HG03108 (cell line): ENCODE results near the gene ZFYVE9.
"Not testable (repeated sequence)": the region's sequence is repeated elsewhere in the genome, so short reads cannot be mapped to it uniquely, and the experiment has no call there.

Experiments used
- ATAC-seq: cut with Tn5 transposase; IDR thresholded peaks from one replicate; pipeline ENCODE4 v1.9.1; 2021; ENCODE audit warnings: moderate library complexity; ENCODE audit not compliant: unreplicated experiment

The ZFYVE9 gene

GRCh38 chr1:52182874-52183400 lies 41.0 kb downstream of the ZFYVE9 start:
- ATAC-seq: no peak

DNA sequence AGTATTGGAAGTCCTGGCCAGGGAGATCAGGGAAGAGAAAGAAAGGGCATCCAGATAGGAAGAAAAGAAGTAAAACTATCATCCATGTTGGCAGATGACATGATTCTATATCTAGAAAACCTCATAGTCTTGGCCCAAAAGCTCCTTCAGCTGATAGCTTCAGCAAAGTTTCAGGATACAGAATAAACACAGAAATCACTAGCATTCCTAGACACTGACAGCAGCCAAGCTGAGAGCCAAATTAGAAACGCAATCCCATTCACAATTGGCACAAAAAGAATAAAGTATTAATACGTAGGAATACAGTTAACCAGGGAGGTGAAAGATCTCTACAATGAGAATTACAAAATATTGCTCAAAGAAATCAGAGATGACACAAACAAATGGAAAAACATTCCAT lies 44.6 kb downstream of the ZFYVE9 start:
- no peak for ATAC-seq

- ATAC-seq: no peak
These were observed 48.1 kb downstream of the ZFYVE9 start for GRCh38 chr1:52189898-52190480.

GRCh38 chr1:52190500-52191252 lies 48.8 kb downstream of the ZFYVE9 start:
- ATAC-seq: no peak

DNA sequence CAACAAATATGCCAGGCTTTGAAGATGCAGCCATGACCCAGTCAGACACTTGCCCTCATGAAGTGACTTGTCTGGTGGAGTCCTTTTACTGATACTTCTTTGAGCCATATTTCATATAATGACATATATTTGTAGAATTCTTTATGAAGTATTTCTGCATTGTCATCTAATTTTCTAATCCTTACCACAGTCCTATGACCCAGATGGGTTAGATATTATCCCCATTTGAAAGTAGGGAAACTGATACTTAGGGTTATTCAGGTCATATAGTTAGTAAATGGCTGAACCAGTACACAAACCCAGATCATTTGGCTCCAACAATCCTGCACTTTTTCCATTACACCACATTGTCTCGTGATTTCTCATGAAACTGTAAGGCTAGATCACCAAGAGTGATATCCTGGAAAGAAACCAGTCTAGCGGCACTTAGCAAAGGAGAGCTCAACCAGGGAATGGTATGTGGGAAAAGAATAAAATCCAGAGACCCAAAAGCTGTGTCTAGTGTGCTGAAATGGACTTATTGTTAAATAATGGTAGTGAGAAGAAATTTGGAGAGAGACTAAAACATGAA lies 49.6 kb downstream of the ZFYVE9 start:
- no peak for ATAC-seq

DNA sequence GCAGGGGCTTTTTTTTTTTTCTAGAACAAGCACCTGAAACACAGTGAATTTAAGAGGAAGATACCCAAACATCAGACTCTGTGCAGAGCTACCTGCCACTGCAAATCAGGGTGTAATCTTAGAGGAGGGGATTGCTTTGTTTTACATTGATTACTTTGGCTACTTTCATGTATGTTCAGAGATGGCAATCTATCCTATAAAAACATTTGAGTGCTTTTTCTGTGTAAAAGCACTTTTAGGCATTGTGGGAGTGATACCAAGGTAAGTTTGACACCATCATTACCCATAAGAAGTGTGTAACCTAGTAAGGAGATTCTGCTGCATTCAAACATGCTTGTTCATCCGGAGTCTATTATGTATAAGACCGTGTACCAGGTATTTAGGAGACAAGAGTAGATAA lies 50.1 kb downstream of the ZFYVE9 start:
- ATAC-seq: no peak

DNA sequence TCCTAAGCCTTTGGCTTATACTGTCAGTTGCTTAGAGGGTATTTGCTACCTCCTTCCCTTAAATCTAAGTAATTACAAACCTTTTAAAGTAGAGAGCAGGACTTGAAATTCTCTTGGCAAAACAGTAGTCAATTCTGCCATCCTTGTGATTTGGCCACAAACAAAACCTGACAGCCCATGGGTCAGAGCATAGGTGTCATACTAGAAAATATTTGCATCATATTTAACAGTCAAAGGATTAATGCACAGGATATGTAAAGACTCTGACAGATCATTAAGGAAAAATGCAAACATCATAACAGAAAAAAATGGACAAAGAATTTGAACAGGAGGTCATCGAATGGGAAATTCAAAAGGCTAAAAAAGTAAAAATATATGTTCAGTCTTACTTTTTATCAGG lies 50.5 kb downstream of the ZFYVE9 start:
- no peak for ATAC-seq

GRCh38 chr1:52193985-52194384 lies 52.1 kb downstream of the ZFYVE9 start:
- no peak for ATAC-seq

DNA sequence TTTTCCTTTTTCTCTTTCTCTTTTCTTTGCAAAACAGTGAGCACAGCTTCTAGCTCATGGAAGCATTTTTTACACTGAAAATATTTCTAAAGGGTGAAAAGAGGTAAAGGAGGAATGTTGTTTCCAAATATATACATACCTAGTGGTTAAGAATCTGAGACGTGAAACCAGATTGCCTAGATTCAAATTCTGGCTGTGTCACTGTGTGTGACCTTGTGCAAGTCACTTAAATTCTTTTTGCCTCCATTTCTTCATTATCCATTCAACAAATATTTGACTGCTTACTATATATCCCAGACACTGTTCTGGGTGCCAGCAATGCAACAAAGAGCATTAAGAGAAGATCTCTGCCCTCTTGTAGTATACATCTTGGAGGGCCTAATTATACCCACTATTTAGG lies 53.3 kb downstream of the ZFYVE9 start:
- no peak for ATAC-seq

- no peak for ATAC-seq
These were observed 62.2 kb downstream of the ZFYVE9 start for GRCh38 chr1:52203935-52204625.

- no peak for ATAC-seq
These were observed 62.8 kb downstream of the ZFYVE9 start for GRCh38 chr1:52204696-52205095.

GRCh38 chr1:52206686-52207085 lies 64.8 kb downstream of the ZFYVE9 start:
- ATAC-seq: not testable (repeated sequence)

DNA sequence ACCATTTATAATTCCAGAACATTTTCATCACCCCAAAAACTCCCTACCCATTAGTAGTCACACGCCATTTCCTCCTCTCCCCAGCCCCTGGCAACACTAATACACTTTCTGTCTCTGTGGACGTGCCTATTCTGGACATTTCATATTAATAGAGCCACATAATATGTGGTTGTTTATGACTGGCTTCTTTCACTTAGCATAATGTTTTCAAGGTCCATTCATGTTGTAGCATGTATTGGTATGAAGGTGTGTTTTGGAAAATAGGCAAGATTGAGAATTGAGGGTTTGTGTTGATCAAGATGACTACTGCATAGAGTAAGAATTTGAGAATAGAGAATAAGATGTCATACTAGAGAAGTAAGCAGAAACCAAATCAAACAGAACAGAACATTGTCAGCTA lies 67.5 kb downstream of the ZFYVE9 start:
- no peak for ATAC-seq

DNA sequence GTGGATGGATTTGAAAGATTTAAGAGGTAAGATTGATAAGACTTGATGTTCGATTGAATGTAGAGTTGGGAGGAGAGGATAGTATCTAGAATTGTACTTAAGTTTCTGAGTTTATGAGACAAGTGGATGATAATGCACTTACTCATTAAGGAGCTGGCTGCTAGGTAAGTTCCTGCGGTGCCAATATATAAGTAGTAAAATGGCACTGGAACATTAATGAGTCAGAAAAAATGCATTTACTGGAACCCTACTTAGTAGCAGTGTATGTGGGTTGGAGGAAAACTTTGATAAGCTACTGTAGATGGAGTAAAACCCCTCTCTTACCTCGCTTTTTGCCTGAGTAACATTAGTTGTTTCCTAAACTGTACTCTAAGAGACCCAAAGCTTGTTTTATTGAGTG lies 68.2 kb downstream of the ZFYVE9 start:
- ATAC-seq: no peak

- no peak for ATAC-seq
These were observed 75.1 kb downstream of the ZFYVE9 start for GRCh38 chr1:52216907-52217458.

- ATAC-seq: no peak
These were observed 83.3 kb downstream of the ZFYVE9 start for GRCh38 chr1:52225174-52225573.

DNA sequence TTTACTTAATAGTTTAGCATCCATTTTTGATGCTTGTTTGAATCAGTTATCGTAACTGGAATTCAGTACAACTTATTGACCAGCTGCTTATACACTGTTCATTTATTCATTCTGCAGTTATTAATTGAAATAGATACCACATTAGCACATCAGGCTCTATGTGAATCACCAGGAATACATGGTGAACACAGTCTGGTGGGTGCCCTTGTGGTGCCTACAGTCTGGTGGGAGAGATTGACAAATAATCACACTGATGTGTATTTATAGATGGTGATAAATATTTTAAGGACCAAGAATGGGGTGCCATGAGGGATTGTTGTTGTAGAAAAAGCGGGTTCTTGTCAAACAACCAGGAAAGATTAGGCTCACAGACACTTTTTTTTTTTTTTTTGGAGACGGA lies 87.6 kb downstream of the ZFYVE9 start:
- no peak for ATAC-seq

GRCh38 chr1:52233463-52233862 lies 91.6 kb downstream of the ZFYVE9 start:
- ATAC-seq: no peak

GRCh38 chr1:52234014-52234413 lies 92.1 kb downstream of the ZFYVE9 start:
- ATAC-seq: no peak

DNA sequence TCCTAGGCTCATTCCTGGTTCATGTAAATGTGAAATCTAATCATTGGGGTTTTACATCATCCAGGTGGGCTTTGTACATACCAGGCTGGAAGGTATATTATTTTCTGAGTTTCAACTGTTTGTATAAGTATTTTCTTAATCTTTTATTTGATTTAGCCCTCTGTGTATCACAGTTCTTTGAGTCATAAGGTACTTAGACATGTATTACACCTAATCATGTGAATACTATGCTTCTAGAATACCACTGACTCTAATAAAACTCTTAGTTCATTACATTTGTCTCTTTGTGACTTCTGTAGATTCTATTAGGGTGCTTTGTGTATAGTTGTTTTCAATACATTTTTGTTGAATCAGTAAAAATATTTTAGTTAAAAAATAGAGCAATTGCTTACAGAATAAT lies 92.8 kb downstream of the ZFYVE9 start:
- ATAC-seq: no peak

- ATAC-seq: no peak
These were observed 93.8 kb downstream of the ZFYVE9 start for GRCh38 chr1:52235646-52236045.
